Measurements from ENCODE around the gene EPHA10.

The EPHA10 gene

DNA sequence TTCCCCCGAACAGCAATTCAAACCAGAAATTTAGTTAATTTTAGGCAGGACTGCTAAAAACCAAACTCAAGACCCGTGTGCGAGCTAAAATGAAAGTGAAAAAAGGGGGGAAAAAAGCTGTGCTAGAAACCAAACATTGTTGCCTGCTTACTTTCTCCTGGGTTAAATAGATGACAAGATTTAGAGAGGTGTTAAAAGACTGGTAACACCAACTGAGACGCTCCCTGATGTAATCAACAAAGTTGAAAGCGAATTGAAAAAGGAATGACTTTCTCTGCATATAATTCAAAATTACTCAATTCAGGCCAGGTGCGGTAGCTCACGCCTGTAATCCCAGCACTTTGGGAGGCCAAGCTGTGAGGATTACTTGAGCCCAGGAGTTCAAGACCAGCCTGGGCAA, 65.8 kb downstream of the EPHA10 start:
- TF ChIP-seq ISL1 (CRISPR knock-in tag; IDR thresholded peaks at IDR 0.05) (no peak), SNAI2 (CRISPR knock-in tag; IDR thresholded peaks at IDR 0.05) (no peak), ZFP3 (CRISPR knock-in tag; IDR thresholded peaks at IDR 0.05) (no peak), ZNF565 (CRISPR knock-in tag; conservative IDR thresholded peaks at IDR 0.05; ENCODE audit: low read depth) (no peak), ZFP30 (CRISPR knock-in tag; IDR thresholded peaks at IDR 0.05) (no peak), RARB (CRISPR knock-in tag; IDR thresholded peaks at IDR 0.05) (no peak), BACH2 (CRISPR knock-in tag; IDR thresholded peaks at IDR 0.05; ENCODE audit: borderline replicate concordance) (no peak)
- TF ChIP-seq, protein P1, sequence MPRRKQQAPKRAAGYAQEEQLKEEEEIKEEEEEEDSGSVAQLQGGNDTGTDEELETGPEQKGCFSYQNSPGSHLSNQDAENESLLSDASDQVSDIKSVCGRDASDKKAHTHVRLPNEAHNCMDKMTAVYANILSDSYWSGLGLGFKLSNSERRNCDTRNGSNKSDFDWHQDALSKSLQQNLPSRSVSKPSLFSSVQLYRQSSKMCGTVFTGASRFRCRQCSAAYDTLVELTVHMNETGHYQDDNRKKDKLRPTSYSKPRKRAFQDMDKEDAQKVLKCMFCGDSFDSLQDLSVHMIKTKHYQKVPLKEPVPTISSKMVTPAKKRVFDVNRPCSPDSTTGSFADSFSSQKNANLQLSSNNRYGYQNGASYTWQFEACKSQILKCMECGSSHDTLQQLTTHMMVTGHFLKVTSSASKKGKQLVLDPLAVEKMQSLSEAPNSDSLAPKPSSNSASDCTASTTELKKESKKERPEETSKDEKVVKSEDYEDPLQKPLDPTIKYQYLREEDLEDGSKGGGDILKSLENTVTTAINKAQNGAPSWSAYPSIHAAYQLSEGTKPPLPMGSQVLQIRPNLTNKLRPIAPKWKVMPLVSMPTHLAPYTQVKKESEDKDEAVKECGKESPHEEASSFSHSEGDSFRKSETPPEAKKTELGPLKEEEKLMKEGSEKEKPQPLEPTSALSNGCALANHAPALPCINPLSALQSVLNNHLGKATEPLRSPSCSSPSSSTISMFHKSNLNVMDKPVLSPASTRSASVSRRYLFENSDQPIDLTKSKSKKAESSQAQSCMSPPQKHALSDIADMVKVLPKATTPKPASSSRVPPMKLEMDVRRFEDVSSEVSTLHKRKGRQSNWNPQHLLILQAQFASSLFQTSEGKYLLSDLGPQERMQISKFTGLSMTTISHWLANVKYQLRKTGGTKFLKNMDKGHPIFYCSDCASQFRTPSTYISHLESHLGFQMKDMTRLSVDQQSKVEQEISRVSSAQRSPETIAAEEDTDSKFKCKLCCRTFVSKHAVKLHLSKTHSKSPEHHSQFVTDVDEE (CRISPR knock-in tag; IDR thresholded peaks at IDR 0.05) = no peak
- TF ChIP-seq, protein P2, sequence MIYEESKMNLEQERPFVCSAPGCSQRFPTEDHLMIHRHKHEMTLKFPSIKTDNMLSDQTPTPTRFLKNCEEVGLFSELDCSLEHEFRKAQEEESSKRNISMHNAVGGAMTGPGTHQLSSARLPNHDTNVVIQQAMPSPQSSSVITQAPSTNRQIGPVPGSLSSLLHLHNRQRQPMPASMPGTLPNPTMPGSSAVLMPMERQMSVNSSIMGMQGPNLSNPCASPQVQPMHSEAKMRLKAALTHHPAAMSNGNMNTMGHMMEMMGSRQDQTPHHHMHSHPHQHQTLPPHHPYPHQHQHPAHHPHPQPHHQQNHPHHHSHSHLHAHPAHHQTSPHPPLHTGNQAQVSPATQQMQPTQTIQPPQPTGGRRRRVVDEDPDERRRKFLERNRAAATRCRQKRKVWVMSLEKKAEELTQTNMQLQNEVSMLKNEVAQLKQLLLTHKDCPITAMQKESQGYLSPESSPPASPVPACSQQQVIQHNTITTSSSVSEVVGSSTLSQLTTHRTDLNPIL (CRISPR knock-in tag; IDR thresholded peaks at IDR 0.05; ENCODE audit: low read depth) = no peak
- no peak for ATAC-seq

DNA sequence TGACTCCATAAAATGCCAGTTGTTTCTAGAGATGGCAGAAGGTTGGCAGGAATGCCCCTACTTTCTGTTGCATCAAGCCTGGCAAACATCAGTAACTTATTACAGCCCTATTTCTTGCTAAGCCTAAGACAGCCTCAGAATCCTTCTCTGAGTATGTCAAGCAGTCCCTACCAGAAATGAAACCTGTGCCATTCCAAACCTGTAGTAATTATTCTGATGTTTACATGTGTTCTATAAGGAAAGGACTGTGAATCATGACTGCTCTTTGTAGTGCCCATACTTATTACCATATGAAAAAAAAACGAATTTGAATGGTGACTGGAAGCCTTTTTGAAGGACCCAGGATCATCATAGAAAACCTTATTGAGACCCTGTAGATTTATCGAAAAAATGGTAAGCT, 67.2 kb downstream of the EPHA10 start:
- TF ChIP-seq ISL1 (CRISPR knock-in tag; IDR thresholded peaks at IDR 0.05) = no peak
- TF ChIP-seq ZC3H10 (CRISPR knock-in tag; IDR thresholded peaks at IDR 0.05) = no peak
- TF ChIP-seq SNAI2 (CRISPR knock-in tag; IDR thresholded peaks at IDR 0.05) = no peak
- TF ChIP-seq TOX (CRISPR knock-in tag; IDR thresholded peaks at IDR 0.05; ENCODE audit: borderline replicate concordance) = no peak
- no peak for TF ChIP-seq OSR1 (CRISPR knock-in tag; IDR thresholded peaks at IDR 0.05)
- no peak for TF ChIP-seq PPARA (CRISPR knock-in tag; IDR thresholded peaks at IDR 0.05; ENCODE audit: borderline replicate concordance)
- no peak for TF ChIP-seq ZFP3 (CRISPR knock-in tag; IDR thresholded peaks at IDR 0.05)
- TF ChIP-seq GLIS3 (CRISPR knock-in tag; IDR thresholded peaks at IDR 0.05) = no peak
- no peak for TF ChIP-seq ZFP30 (CRISPR knock-in tag; IDR thresholded peaks at IDR 0.05)
- TF ChIP-seq, protein P1 (CRISPR knock-in tag; IDR thresholded peaks at IDR 0.05) = no peak
- TF ChIP-seq, protein P3, sequence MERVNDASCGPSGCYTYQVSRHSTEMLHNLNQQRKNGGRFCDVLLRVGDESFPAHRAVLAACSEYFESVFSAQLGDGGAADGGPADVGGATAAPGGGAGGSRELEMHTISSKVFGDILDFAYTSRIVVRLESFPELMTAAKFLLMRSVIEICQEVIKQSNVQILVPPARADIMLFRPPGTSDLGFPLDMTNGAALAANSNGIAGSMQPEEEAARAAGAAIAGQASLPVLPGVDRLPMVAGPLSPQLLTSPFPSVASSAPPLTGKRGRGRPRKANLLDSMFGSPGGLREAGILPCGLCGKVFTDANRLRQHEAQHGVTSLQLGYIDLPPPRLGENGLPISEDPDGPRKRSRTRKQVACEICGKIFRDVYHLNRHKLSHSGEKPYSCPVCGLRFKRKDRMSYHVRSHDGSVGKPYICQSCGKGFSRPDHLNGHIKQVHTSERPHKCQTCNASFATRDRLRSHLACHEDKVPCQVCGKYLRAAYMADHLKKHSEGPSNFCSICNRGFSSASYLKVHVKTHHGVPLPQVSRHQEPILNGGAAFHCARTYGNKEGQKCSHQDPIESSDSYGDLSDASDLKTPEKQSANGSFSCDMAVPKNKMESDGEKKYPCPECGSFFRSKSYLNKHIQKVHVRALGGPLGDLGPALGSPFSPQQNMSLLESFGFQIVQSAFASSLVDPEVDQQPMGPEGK (CRISPR knock-in tag; IDR thresholded peaks at IDR 0.05; ENCODE audit: borderline replicate concordance) = no peak
- no peak for TF ChIP-seq CSDC2 (CRISPR knock-in tag; IDR thresholded peaks at IDR 0.05)
- TF ChIP-seq ESRRG (CRISPR knock-in tag; IDR thresholded peaks at IDR 0.05) = no peak
- no peak for TF ChIP-seq ARNTL (CRISPR knock-in tag; IDR thresholded peaks at IDR 0.05; ENCODE audit: borderline replicate concordance, low read depth)
- TF ChIP-seq, protein P4, sequence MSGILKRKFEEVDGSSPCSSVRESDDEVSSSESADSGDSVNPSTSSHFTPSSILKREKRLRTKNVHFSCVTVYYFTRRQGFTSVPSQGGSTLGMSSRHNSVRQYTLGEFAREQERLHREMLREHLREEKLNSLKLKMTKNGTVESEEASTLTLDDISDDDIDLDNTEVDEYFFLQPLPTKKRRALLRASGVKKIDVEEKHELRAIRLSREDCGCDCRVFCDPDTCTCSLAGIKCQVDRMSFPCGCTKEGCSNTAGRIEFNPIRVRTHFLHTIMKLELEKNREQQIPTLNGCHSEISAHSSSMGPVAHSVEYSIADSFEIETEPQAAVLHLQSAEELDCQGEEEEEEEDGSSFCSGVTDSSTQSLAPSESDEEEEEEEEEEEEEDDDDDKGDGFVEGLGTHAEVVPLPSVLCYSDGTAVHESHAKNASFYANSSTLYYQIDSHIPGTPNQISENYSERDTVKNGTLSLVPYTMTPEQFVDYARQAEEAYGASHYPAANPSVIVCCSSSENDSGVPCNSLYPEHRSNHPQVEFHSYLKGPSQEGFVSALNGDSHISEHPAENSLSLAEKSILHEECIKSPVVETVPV (CRISPR knock-in tag; IDR thresholded peaks at IDR 0.05) = no peak
- ATAC-seq = no peak

DNA sequence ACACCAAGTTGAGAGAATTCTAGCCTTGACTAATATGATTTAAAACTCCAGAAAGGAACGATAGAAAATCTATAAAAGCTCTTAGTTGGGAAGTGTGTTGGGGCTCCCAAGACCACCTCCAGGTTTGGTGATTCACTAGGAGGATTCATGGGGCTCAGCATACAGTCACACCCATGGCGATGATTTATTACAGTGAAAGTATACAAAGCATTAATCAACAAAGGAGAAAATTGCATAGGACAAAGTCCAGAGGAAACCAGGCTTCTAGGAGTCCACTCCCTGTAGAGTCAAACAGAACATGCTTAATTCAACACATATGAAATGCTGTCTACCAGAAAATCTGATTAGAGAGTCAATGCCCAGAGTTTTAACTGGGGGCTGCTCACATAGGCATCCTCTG, 67.8 kb downstream of the EPHA10 start:
- ATAC-seq = no peak
- no peak for TF ChIP-seq ZNF70 (CRISPR knock-in tag; IDR thresholded peaks at IDR 0.05)
- TF ChIP-seq RARB (CRISPR knock-in tag; IDR thresholded peaks at IDR 0.05) = no peak
- TF ChIP-seq, protein P3 (CRISPR knock-in tag; IDR thresholded peaks at IDR 0.05; ENCODE audit: borderline replicate concordance) = no peak
- no peak for TF ChIP-seq ZFP3 (CRISPR knock-in tag; IDR thresholded peaks at IDR 0.05)
- no peak for TF ChIP-seq OSR1 (CRISPR knock-in tag; IDR thresholded peaks at IDR 0.05)
- TF ChIP-seq, protein P5, sequence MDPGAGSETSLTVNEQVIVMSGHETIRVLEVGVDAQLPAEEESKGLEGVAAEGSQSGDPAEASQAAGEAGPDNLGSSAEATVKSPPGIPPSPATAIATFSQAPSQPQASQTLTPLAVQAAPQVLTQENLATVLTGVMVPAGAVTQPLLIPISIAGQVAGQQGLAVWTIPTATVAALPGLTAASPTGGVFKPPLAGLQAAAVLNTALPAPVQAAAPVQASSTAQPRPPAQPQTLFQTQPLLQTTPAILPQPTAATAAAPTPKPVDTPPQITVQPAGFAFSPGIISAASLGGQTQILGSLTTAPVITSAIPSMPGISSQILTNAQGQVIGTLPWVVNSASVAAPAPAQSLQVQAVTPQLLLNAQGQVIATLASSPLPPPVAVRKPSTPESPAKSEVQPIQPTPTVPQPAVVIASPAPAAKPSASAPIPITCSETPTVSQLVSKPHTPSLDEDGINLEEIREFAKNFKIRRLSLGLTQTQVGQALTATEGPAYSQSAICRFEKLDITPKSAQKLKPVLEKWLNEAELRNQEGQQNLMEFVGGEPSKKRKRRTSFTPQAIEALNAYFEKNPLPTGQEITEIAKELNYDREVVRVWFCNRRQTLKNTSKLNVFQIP (CRISPR knock-in tag; IDR thresholded peaks at IDR 0.05; ENCODE audit: borderline replicate concordance, low read depth) = no peak
- TF ChIP-seq ISL1 (CRISPR knock-in tag; IDR thresholded peaks at IDR 0.05) = no peak
- no peak for TF ChIP-seq ESRRG (CRISPR knock-in tag; IDR thresholded peaks at IDR 0.05)
- no peak for TF ChIP-seq ZFP30 (CRISPR knock-in tag; IDR thresholded peaks at IDR 0.05)
